H1 (cell line): ENCODE data around the gene F7. TPM values are rescaled to one million over a fixed set of nuclear protein-coding genes. Genes with fewer than 3 reads are reported as not detected.

Experiments used
- GABPA ChIP-seq: IDR thresholded peaks from 2 replicates; pipeline ENCODE4 v1.6.1; 2011; ENCODE audit warnings: mild to moderate bottlenecking, low read length, moderate library complexity, borderline replicate concordance; ENCODE audit not compliant: insufficient read depth
- RXRA ChIP-seq: IDR thresholded peaks from 2 replicates; pipeline ENCODE4 v1.6.1; 2011; ENCODE audit warnings: low read depth, mild to moderate bottlenecking, low read length, moderate library complexity; ENCODE audit not compliant: insufficient read depth
- SIX5 ChIP-seq: IDR thresholded peaks from 2 replicates; pipeline ENCODE4 v1.6.1; 2011; ENCODE audit warnings: mild to moderate bottlenecking, low read depth, low read length
- TAF7 ChIP-seq: optimal IDR thresholded peaks from 2 replicates; pipeline ENCODE3; 2011; ENCODE audit warnings: low read depth, mild to moderate bottlenecking, inconsistent platforms, low read length, moderate library complexity, borderline replicate concordance
- TCF12 ChIP-seq: IDR thresholded peaks from 2 replicates; pipeline ENCODE4 v1.6.1; 2011; ENCODE audit warnings: low read depth, mild to moderate bottlenecking, low read length
- polyA plus RNA-seq, 7 experiments: library from polyadenylated mRNA; depleted of rRNA in 3 of 7; stranded (reverse) in 5 of 7; unstranded in 2 of 7; fragments of >200 nt in 5 of 7; fragments of 200-250 nt in 2 of 7; gene quantifications; 1 replicate in 5 of 7; 2 replicates in 1 of 7; 4 replicates in 1 of 7; pipeline versions ENCODE4 v1.2.1 to v1.2.3, GENCODE V29; 2011 to 2013; ENCODE audit warnings: missing spikeins in 2 of 7, mixed read lengths in 2 of 7
- total RNA-seq: library from RNA; stranded (reverse); fragmentation: NEBNext Ultra II Directional; extraction: Animal tissue kit (Norgen Biotek cat#: 25700); gene quantifications from 2 replicates; pipeline ENCODE4 v1.2.1, GENCODE V29; 2021
- TF ChIP-seq, protein P1 (sequence below): fragments of 300-600 bp; sonication (generic); IDR thresholded peaks from 2 replicates; pipeline ENCODE4 v1.7.1; 2012; ENCODE audit warnings: low read length, moderate library complexity, mild to moderate bottlenecking, inconsistent platforms; ENCODE audit not compliant: insufficient replicate concordance
- TF ChIP-seq, protein P2 (sequence below), 3 experiments: IDR thresholded peaks; 1 replicate in 2 of 3; 2 replicates in 1 of 3; pipeline versions ENCODE4 v1.5.1 to v1.6.1; 2011; ENCODE audit warnings: low read length in 3 of 3, mild to moderate bottlenecking in 3 of 3, inconsistent platforms in 2 of 3, low read depth in 1 of 3, moderate library complexity in 1 of 3; ENCODE audit not compliant: insufficient read depth in 1 of 3; ENCODE audit errors: control extremely low read depth in 1 of 3

F7 gene
- total and polyA plus RNA-seq, 2 of the 8 experiments (the other 6 are each of a cell fraction or from before 2014, with no cell fraction given) = 0.43 to 0.98 TPM

DNA sequence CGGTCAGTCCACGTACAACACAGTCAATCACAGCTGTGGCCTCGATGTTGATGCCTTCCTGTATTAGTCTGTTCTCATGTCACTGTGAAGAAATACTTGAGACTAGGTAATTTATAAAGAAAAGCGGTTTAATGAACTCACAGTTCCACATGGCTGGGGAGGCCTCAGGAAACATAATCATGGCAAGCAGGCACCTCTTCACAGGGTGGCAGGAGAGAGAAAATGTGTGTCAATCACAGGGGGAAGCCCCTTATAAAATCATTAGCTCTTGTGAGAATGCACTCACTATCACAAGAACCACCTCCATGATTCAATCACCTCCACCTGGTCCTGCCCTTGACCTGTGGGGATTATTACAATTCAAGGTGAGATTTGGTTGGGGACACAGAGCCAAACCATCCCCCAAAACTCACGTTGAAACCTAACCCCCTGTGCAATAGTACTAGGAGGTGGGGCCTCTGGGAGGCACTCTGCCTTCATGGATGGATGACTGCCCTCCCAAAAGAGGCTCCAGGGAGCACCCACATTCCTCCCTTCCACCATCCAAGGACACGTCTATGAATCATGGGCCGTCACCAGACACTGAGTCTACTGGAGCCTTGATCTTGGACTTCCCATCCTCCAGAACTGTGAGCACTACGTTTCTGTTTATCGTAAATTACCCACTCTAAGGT, 50.5 kb downstream of the F7 start (continued):
- TF ChIP-seq, protein P1, sequence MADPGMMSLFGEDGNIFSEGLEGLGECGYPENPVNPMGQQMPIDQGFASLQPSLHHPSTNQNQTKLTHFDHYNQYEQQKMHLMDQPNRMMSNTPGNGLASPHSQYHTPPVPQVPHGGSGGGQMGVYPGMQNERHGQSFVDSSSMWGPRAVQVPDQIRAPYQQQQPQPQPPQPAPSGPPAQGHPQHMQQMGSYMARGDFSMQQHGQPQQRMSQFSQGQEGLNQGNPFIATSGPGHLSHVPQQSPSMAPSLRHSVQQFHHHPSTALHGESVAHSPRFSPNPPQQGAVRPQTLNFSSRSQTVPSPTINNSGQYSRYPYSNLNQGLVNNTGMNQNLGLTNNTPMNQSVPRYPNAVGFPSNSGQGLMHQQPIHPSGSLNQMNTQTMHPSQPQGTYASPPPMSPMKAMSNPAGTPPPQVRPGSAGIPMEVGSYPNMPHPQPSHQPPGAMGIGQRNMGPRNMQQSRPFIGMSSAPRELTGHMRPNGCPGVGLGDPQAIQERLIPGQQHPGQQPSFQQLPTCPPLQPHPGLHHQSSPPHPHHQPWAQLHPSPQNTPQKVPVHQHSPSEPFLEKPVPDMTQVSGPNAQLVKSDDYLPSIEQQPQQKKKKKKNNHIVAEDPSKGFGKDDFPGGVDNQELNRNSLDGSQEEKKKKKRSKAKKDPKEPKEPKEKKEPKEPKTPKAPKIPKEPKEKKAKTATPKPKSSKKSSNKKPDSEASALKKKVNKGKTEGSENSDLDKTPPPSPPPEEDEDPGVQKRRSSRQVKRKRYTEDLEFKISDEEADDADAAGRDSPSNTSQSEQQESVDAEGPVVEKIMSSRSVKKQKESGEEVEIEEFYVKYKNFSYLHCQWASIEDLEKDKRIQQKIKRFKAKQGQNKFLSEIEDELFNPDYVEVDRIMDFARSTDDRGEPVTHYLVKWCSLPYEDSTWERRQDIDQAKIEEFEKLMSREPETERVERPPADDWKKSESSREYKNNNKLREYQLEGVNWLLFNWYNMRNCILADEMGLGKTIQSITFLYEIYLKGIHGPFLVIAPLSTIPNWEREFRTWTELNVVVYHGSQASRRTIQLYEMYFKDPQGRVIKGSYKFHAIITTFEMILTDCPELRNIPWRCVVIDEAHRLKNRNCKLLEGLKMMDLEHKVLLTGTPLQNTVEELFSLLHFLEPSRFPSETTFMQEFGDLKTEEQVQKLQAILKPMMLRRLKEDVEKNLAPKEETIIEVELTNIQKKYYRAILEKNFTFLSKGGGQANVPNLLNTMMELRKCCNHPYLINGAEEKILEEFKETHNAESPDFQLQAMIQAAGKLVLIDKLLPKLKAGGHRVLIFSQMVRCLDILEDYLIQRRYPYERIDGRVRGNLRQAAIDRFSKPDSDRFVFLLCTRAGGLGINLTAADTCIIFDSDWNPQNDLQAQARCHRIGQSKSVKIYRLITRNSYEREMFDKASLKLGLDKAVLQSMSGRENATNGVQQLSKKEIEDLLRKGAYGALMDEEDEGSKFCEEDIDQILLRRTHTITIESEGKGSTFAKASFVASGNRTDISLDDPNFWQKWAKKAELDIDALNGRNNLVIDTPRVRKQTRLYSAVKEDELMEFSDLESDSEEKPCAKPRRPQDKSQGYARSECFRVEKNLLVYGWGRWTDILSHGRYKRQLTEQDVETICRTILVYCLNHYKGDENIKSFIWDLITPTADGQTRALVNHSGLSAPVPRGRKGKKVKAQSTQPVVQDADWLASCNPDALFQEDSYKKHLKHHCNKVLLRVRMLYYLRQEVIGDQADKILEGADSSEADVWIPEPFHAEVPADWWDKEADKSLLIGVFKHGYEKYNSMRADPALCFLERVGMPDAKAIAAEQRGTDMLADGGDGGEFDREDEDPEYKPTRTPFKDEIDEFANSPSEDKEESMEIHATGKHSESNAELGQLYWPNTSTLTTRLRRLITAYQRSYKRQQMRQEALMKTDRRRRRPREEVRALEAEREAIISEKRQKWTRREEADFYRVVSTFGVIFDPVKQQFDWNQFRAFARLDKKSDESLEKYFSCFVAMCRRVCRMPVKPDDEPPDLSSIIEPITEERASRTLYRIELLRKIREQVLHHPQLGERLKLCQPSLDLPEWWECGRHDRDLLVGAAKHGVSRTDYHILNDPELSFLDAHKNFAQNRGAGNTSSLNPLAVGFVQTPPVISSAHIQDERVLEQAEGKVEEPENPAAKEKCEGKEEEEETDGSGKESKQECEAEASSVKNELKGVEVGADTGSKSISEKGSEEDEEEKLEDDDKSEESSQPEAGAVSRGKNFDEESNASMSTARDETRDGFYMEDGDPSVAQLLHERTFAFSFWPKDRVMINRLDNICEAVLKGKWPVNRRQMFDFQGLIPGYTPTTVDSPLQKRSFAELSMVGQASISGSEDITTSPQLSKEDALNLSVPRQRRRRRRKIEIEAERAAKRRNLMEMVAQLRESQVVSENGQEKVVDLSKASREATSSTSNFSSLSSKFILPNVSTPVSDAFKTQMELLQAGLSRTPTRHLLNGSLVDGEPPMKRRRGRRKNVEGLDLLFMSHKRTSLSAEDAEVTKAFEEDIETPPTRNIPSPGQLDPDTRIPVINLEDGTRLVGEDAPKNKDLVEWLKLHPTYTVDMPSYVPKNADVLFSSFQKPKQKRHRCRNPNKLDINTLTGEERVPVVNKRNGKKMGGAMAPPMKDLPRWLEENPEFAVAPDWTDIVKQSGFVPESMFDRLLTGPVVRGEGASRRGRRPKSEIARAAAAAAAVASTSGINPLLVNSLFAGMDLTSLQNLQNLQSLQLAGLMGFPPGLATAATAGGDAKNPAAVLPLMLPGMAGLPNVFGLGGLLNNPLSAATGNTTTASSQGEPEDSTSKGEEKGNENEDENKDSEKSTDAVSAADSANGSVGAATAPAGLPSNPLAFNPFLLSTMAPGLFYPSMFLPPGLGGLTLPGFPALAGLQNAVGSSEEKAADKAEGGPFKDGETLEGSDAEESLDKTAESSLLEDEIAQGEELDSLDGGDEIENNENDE = no peak
- no peak for TF ChIP-seq SIX5
- TF ChIP-seq GABPA = no peak
- TF ChIP-seq RXRA = no peak
- no peak for TF ChIP-seq TAF7
- TF ChIP-seq TCF12 = no peak
- TF ChIP-seq, protein P2, sequence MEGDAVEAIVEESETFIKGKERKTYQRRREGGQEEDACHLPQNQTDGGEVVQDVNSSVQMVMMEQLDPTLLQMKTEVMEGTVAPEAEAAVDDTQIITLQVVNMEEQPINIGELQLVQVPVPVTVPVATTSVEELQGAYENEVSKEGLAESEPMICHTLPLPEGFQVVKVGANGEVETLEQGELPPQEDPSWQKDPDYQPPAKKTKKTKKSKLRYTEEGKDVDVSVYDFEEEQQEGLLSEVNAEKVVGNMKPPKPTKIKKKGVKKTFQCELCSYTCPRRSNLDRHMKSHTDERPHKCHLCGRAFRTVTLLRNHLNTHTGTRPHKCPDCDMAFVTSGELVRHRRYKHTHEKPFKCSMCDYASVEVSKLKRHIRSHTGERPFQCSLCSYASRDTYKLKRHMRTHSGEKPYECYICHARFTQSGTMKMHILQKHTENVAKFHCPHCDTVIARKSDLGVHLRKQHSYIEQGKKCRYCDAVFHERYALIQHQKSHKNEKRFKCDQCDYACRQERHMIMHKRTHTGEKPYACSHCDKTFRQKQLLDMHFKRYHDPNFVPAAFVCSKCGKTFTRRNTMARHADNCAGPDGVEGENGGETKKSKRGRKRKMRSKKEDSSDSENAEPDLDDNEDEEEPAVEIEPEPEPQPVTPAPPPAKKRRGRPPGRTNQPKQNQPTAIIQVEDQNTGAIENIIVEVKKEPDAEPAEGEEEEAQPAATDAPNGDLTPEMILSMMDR (IDR thresholded peaks at IDR 0.05; ENCODE audit: control extremely low read depth in 1 of 3, insufficient read depth in 1 of 3, low read depth in 1 of 3, low read length in 3 of 3) = no peak
